WERI-Rb-1 (cell line): ENCODE results near the gene ROR2.

Experiments
- DNase-seq: peaks from one replicate; pipeline ENCODE4 v3.0.0-alpha.2; 2020
- H3K27ac ChIP-seq: fragments of 250-450 bp; sonication (Bioruptor Pico); 2 replicates; pipeline ENCODE4 v1.5.1; 2020; ENCODE audit warnings: mild to moderate bottlenecking, moderate library complexity
- H3K27me3 ChIP-seq: fragments of 250-450 bp; sonication (Bioruptor Pico); 2 replicates; pipeline ENCODE4 v1.5.1; 2021; ENCODE audit warnings: mild to moderate bottlenecking, low read depth, moderate library complexity; ENCODE audit not compliant: insufficient read depth, severe bottlenecking
- H3K36me3 ChIP-seq: fragments of 250-450 bp; sonication (Bioruptor Pico); 2 replicates; pipeline ENCODE4 v1.5.1; 2020; ENCODE audit warnings: mild to moderate bottlenecking, moderate library complexity
- H3K4me3 ChIP-seq: 2 replicates; pipeline ENCODE4 v1.5.1; 2011; ENCODE audit warnings: low read depth, mild to moderate bottlenecking, control low read depth, low read length
- H3K9me3 ChIP-seq: fragments of 250-450 bp; sonication (Bioruptor Pico); 2 replicates; pipeline ENCODE4 v1.5.1; 2021; ENCODE audit warnings: mild to moderate bottlenecking, moderate library complexity; ENCODE audit not compliant: severe bottlenecking
- CTCF ChIP-seq: IDR thresholded peaks from 2 replicates; pipeline ENCODE4 v1.5.1; 2011; ENCODE audit warnings: low read depth, mild to moderate bottlenecking, control low read depth, inconsistent platforms, low read length

ROR2 gene

GRCh38 chr9:91753711-91754110 is 196.3 kb downstream of the ROR2 start:
- H3K4me3 ChIP-seq: no peak overlapping the region
- H3K27me3 ChIP-seq: no peaks in the 10 kb centered on the region
- DNase-seq: no peak
- peaks cover 23% of the 10 kb centered on the region for H3K36me3 ChIP-seq
- H3K9me3 ChIP-seq: no peaks in the 10 kb centered on the region
- TF ChIP-seq CTCF: no peak
- H3K27ac ChIP-seq: no peak overlapping the region

GRCh38 chr9:91751922-91752321 is 198.1 kb downstream of the ROR2 start:
- DNase-seq: no peak
- no peak overlapping the region for H3K27ac ChIP-seq
- H3K36me3 ChIP-seq: peaks cover 21% of the 10 kb centered on the region
- no peak for TF ChIP-seq CTCF
- H3K4me3 ChIP-seq: no peak overlapping the region
- H3K9me3 ChIP-seq: no peaks in the 10 kb centered on the region
- H3K27me3 ChIP-seq: no peaks in the 10 kb centered on the region

- DNase-seq: peak; percentile 51
- Histone ChIP-seq H3K27ac (no peak overlapping the region), H3K36me3 (peaks cover 13% of the 10 kb centered on the region), H3K9me3 (no peaks in the 10 kb centered on the region), H3K4me3 (no peak overlapping the region), H3K27me3 (no peaks in the 10 kb centered on the region)
- peak; percentile 44 for TF ChIP-seq CTCF
Measured at GRCh38 chr9:91750343-91750742, 199.7 kb downstream of the ROR2 start.

- DNase-seq: no peak
- Histone ChIP-seq H3K27me3 (no peaks in the 10 kb centered on the region), H3K27ac (no peak overlapping the region), H3K9me3 (no peaks in the 10 kb centered on the region), H3K4me3 (no peak overlapping the region), H3K36me3 (peaks cover 3% of the 10 kb centered on the region; the same call in 1 of the 2 replicates)
- TF ChIP-seq CTCF: no peak
Measured at GRCh38 chr9:91746904-91747303, 203.1 kb downstream of the ROR2 start.

- no peak for TF ChIP-seq CTCF
- no peaks in the 10 kb centered on the region for H3K27me3 ChIP-seq
- H3K36me3 ChIP-seq: peaks cover 3% of the 10 kb centered on the region; the same call in 1 of the 2 replicates
- H3K27ac ChIP-seq: no peak overlapping the region
- DNase-seq: no peak
- no peak overlapping the region for H3K4me3 ChIP-seq
- H3K9me3 ChIP-seq: no peaks in the 10 kb centered on the region
Measured at GRCh38 chr9:91746357-91746756, 203.7 kb downstream of the ROR2 start.

GRCh38 chr9:91744114-91744513 is 205.9 kb downstream of the ROR2 start:
- Histone ChIP-seq H3K9me3 (no peaks in the 10 kb centered on the region), H3K27ac (no peak overlapping the region), H3K27me3 (no peaks in the 10 kb centered on the region), H3K36me3 (peaks cover 3% of the 10 kb centered on the region; the same call in 1 of the 2 replicates), H3K4me3 (no peak overlapping the region)
- no peak for DNase-seq
- TF ChIP-seq CTCF: no peak
